ENCODE measurements around the gene APBA2. TPM values are rescaled to one million over a fixed set of nuclear protein-coding genes. Genes with fewer than 3 reads are reported as not detected.
"Not testable (repeated sequence)": the region's sequence is repeated elsewhere in the genome, so short reads cannot be mapped to it uniquely, and the experiment has no call there.

Gene APBA2
- total and polyA plus RNA-seq, 5 donors = 0.17 to 0.95 (median 0.38) TPM

DNA sequence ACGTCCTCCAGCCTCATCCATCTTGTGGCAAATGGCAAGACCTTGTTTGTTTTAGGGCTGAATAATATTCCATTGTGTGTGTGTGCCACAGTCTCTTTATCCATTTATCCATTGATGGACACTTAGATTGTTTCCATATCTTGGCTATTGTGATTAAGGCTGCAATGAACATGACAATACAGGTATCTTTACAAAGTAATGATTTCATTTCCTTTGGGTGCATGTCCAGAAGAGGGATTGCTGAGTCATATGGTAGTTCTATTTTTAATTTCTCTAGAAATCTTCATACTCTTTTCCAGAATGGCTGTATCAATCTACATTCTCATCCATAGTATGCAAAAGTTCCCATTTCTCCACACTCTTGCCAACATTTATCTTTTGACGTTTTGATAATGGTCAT is 31.2 kb upstream of the APBA2 start:
- H3K4me3 ChIP-seq (ENCODE audit: low read length); ATAC-seq; H3K27me3 ChIP-seq (ENCODE audit: control insufficient read depth, insufficient read depth); H3K27ac ChIP-seq (ENCODE audit: low read length); H3K4me1 ChIP-seq (ENCODE audit: control insufficient read depth, insufficient read depth, low read length); H3K9me3 ChIP-seq (ENCODE audit: control insufficient read depth, low read length); DNase-seq; intact Hi-C loops (cut with DNase I): not testable (repeated sequence)
- 63% methylated on average over 2 of the region's 2 CpGs for whole genome bisulfite sequencing

DNA sequence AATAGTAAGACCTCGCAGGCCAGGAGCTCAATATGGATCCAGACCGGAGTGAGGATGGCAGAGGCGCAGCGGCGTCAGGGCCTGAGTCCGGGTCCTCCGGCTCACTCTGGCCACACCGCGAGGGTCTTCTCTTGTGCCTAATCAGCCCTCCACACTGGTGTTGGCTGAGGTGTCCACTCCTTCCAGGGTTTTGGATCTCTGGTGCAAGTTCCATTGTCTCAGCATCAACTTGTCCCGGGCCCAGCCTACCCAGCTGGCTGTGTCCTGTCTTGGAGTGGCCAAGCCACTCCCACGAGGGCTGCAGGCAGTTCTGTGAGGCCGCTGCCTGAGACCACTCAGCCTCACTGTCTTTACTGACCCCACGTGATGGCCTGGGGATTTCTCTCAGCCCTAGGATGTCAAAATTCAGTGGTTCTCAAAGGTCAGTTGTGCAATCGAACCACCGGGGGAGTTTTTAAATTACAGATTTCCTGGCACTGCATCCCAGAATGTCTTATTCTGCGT is 24.7 kb upstream of the APBA2 start:
- WGBS = 76% methylated on average over 16 of the region's 16 CpGs
- ATAC-seq = peak; percentile 83 to 84

DNA sequence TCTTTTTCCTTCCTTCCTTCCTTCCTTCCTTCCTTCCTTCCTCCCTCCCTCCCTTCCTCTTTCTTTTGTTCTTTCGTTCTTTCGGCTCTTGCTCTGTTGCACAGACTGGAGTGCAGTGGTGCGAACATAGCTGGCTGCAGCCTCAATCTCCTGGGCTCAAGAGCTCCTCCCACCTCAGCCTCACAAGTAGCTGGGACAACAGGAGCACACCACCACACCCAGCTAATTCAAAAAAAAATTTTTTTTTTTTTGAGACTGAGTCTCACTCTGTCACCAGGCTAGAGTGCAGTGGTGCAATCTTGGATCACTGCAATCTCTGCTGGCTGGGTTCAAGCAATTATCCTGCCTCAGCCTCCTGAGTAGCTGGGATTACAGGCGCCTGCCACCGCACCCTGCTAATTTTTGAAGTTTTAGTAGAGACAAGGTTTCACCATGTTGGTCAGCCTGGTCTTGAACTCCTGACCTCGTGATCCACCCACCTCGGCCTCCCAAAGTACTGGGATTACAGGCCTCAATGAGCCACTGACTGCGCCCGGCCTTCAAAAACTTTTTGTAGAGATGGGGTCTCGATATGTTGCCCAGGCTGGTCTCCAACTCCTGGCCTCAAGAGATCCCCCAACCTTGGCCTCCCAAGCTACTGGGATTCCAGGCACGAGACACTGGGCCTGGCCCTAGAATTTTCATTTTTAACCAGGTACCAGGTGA is 24.0 kb upstream of the APBA2 start:
- H3K4me3 ChIP-seq (ENCODE audit: low read length); H3K27ac ChIP-seq (ENCODE audit: low read length); H3K4me1 ChIP-seq (ENCODE audit: control insufficient read depth, insufficient read depth, low read length); H3K27me3 ChIP-seq (ENCODE audit: control insufficient read depth, insufficient read depth); intact Hi-C loops (cut with DNase I); H3K9me3 ChIP-seq (ENCODE audit: control insufficient read depth, low read length): not testable (repeated sequence)
- 90% methylated on average over 11 of the region's 11 CpGs for WGBS
- ATAC-seq (peak in 1 of 2 donors; percentile 46), DNase-seq (peak in 1 of 3 donors; percentile 23)

More for the DNA sequence above, 24.7 kb upstream of the APBA2 start:
- intact Hi-C loops (cut with DNase I) = no loop called here
- no peak overlapping the region for H3K4me3 ChIP-seq (ENCODE audit: low read length)
- DNase-seq = peak in 2 of 3 donors; percentile 65 to 71
- H3K27ac ChIP-seq (ENCODE audit: low read length) = no peak overlapping the region
- H3K9me3 ChIP-seq (ENCODE audit: control insufficient read depth, low read length) = no peaks in the 10 kb centered on the region
- H3K4me1 ChIP-seq (ENCODE audit: control insufficient read depth, insufficient read depth, low read length) = no peaks in the 10 kb centered on the region
- H3K27me3 ChIP-seq (ENCODE audit: control insufficient read depth, insufficient read depth) = no peaks in the 10 kb centered on the region

DNA sequence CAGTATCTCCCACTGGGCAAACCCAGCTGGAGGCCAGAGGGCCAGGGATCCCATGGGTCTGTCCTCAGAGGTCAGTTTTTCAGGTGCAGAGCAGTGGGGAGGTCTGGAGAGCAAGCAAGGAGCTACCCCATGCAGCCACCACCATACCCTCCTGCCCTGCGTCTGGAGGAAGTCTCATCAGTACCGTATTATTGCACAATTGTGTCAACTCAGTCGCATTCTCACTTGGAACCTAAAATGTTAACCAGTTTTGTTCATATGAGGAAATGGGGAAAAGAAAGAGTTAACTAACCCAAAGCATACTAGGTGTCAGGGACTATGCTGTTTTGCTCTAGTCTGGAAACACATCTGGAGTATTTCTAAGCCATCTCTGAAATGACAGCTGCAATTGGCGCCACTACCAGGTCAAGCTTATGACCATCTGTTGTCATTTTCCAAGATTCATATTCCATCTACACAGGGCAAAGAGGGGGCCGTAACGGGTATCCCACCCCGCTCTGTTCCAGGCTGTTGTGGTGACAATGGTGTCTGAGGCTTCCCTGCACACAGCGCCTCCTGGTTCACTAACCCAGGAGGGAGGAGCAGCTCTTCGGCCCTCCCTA is 16.9 kb upstream of the APBA2 start:
- H3K27me3 ChIP-seq (ENCODE audit: control insufficient read depth, insufficient read depth) = no peaks in the 10 kb centered on the region
- DNase-seq (no peak), ATAC-seq (no peak)
- no peaks in the 10 kb centered on the region for H3K9me3 ChIP-seq (ENCODE audit: control insufficient read depth, low read length)
- 74% methylated on average over 9 of the region's 9 CpGs for WGBS
- intact Hi-C loops (cut with DNase I) = no loop called here
- no peak overlapping the region for H3K4me3 ChIP-seq (ENCODE audit: low read length)
- no peak overlapping the region for H3K27ac ChIP-seq (ENCODE audit: low read length)
- H3K4me1 ChIP-seq (ENCODE audit: control insufficient read depth, insufficient read depth, low read length) = no peaks in the 10 kb centered on the region

DNA sequence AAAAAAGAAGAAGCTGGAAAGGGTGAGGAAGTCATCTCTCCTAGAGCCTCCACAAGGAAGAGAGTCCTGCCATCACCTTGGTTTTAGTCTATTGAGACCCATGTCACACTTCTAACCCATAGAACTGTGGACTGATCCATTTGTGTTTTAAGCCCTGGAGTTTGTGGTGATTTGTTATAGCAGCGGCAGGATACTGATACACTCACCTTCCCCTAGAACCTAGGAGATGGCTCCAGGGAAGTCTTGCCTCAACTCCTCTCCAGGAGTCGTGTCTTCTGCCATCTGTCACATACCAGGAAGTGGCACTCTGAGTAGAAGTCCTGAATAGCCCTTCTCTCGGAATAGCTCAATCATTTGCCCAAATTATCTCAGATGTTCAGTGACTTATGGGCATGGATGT is 14.6 kb upstream of the APBA2 start:
- no peaks in the 10 kb centered on the region for H3K4me1 ChIP-seq (ENCODE audit: control insufficient read depth, insufficient read depth, low read length)
- 92% methylated on average over 3 of the region's 3 CpGs for WGBS
- no peaks in the 10 kb centered on the region for H3K9me3 ChIP-seq (ENCODE audit: control insufficient read depth, low read length)
- no peak overlapping the region for H3K27ac ChIP-seq (ENCODE audit: low read length)
- H3K27me3 ChIP-seq (ENCODE audit: control insufficient read depth, insufficient read depth) = no peaks in the 10 kb centered on the region
- DNase-seq (no peak), ATAC-seq (no peak)
- no peak overlapping the region for H3K4me3 ChIP-seq (ENCODE audit: low read length)
- intact Hi-C loops (cut with DNase I) = no loop called here

DNA sequence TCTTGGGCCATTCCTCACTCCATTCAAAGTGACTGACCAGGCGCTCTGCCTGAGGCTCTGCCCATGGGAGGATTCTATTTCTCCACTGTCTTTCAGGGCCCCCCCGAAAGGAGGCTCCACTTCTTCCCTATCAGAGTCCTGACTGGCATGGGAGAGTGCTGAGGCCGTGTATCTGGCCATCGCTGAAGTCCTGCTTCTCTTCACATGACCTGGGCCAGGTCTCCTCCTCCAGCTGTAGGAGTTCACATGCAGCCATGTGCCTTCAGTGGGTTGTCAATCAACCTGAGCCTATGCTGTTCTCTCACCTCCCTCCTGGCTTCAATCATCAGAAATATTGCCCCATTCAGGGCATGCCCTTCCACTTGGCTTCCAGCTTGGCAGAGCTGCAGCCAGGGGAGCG is 12.8 kb upstream of the APBA2 start:
- Histone ChIP-seq H3K4me1 (ENCODE audit: control insufficient read depth, insufficient read depth, low read length) (no peaks in the 10 kb centered on the region), H3K27me3 (ENCODE audit: control insufficient read depth, insufficient read depth) (no peaks in the 10 kb centered on the region), H3K9me3 (ENCODE audit: control insufficient read depth, low read length) (no peaks in the 10 kb centered on the region), H3K27ac (ENCODE audit: low read length) (no peak overlapping the region), H3K4me3 (ENCODE audit: low read length) (no peak overlapping the region)
- ATAC-seq (no peak), DNase-seq (no peak)
- intact Hi-C loops (cut with DNase I) = no loop called here
- 81% methylated on average over 5 of the region's 5 CpGs for WGBS

DNA sequence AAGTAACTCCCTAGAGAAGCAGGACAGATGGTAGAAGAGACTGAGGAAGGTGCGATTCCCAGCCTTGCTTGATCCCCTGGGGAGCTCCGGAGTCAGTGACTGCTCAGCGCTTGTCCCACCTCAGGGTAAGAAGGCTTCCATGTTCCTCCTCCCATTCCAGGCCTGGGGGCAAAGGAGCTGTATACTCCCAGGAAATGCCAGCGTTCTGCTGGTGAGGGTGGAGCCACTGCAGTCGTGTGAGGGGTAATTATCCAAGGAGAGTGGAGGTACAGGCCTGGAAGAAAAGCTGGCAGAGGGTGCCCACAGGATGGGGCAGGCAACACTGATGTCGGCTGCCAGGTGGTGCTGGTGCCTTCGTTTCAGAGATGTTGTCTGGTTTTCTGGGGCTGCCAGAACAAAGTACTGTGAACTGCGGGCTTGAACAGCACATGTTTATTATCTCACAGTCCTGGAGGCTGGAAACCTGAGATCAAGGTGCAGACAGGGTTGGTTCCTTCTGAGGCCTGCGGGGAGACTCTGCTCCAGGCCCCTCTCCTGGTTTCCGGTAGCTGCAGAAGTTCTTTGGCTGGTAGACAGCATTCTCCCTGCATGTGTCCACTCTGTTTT is 12.1 kb upstream of the APBA2 start:
- Histone ChIP-seq H3K4me1 (ENCODE audit: control insufficient read depth, insufficient read depth, low read length) (no peaks in the 10 kb centered on the region), H3K27ac (ENCODE audit: low read length) (no peak overlapping the region), H3K4me3 (ENCODE audit: low read length) (no peak overlapping the region), H3K9me3 (ENCODE audit: control insufficient read depth, low read length) (no peaks in the 10 kb centered on the region), H3K27me3 (ENCODE audit: control insufficient read depth, insufficient read depth) (no peaks in the 10 kb centered on the region)
- ATAC-seq (no peak), DNase-seq (no peak)
- intact Hi-C loops (cut with DNase I) = no loop called here
- 64% methylated on average over 10 of the region's 10 CpGs for WGBS

DNA sequence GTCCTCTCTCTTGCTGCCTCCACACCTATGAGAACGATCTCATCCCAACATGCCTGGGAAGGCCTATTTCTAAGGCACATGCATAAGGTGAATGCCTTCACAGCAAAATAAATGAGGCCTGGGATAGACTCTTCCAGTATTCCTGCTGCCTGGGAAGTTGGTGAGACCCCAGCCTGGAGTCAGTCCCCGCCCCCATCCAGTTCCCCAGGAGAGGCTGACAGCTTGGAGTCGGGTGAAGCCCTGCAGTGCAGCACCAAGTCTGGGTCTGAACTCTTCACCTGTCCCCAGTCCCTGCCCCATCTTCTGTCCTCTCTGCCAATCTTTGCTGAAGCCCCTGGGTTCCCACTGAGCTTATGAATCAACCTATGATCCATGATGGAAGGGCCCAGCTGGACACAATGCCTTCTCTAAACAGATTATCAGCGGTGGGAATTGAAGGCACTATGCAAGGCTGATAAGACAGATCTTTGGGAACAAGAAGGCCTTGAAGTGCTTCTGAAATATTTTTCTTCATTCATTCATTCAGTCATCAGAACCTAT is 10.2 kb upstream of the APBA2 start:
- WGBS = 72% methylated on average over 4 of the region's 4 CpGs
- no peaks in the 10 kb centered on the region for H3K27me3 ChIP-seq (ENCODE audit: control insufficient read depth, insufficient read depth)
- H3K27ac ChIP-seq (ENCODE audit: low read length) = no peak overlapping the region
- no peak for ATAC-seq
- intact Hi-C loops (cut with DNase I) = no loop called here
- no peak for DNase-seq
- H3K9me3 ChIP-seq (ENCODE audit: control insufficient read depth, low read length) = no peaks in the 10 kb centered on the region
- no peak overlapping the region for H3K4me3 ChIP-seq (ENCODE audit: low read length)
- no peaks in the 10 kb centered on the region for H3K4me1 ChIP-seq (ENCODE audit: control insufficient read depth, insufficient read depth, low read length)

DNA sequence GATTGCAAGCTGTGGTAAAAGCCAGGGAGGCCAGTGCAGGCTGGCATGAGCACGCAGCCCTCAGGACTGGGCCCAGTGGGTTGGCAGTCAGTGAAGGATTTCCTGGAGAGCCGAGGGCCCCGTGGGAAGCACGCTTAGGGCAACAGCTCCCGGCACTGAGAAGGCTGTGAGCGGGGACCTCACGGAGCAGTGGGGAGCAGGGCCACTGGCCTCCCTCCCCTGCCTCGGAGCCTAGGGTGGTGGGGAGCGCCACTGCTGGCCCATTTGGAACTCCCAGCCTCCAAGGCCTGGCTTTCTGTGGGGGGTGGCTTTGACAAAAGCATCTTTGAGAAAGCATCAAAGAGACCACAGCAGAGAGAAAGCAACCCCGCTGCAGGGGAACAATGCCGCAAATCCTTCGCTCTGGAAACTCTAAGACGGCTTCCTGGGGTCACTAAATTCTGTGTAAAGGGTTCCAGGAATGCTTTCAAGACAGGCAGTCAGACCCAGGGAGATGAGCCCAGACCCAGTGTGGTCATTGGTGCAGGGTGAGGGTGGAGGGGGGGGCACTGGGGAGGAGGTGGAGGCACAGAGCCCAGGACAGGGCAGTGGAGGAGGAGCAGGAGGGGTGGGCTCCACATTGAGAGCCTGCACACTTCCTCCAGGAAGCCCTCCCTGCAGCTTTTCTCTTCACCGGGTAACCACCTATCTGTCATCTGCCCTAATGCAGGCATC is 9.5 kb upstream of the APBA2 start:
- H3K4me3 ChIP-seq (ENCODE audit: low read length) = no peak overlapping the region
- peak in 1 of 3 donors; percentile 7 for DNase-seq
- peak in 1 of 2 donors; percentile 18 for ATAC-seq
- intact Hi-C loops (cut with DNase I) = no loop called here
- no peak overlapping the region for H3K27ac ChIP-seq (ENCODE audit: low read length)
- no peaks in the 10 kb centered on the region for H3K4me1 ChIP-seq (ENCODE audit: control insufficient read depth, insufficient read depth, low read length)
- H3K9me3 ChIP-seq (ENCODE audit: control insufficient read depth, low read length) = no peaks in the 10 kb centered on the region
- no peaks in the 10 kb centered on the region for H3K27me3 ChIP-seq (ENCODE audit: control insufficient read depth, insufficient read depth)
- 59% methylated on average over 14 of the region's 14 CpGs for WGBS

DNA sequence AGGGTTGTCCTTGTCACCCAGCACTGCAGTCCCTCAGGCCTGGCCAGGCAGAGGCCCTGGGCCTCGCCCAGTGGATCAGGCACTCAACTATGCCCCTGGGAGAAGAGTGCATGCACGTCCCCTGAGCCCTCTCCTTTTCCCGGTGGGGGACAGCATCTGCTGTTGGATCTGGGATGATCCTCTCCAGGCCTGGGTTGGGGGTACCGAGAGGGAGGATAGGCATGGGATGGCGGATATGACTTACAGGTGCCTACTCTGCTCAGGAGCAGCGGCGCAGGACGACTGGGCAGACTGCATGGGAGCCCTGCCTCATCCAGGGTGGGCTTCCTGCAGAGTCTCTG is 9.0 kb upstream of the APBA2 start:
- WGBS = 89% methylated on average over 8 of the region's 8 CpGs
- no peak overlapping the region for H3K4me3 ChIP-seq (ENCODE audit: low read length)
- ATAC-seq (no peak), DNase-seq (no peak)
- intact Hi-C loops (cut with DNase I) = no loop called here
- H3K9me3 ChIP-seq (ENCODE audit: control insufficient read depth, low read length) = no peaks in the 10 kb centered on the region
- H3K27me3 ChIP-seq (ENCODE audit: control insufficient read depth, insufficient read depth) = no peaks in the 10 kb centered on the region
- H3K27ac ChIP-seq (ENCODE audit: low read length) = no peak overlapping the region
- no peaks in the 10 kb centered on the region for H3K4me1 ChIP-seq (ENCODE audit: control insufficient read depth, insufficient read depth, low read length)

DNA sequence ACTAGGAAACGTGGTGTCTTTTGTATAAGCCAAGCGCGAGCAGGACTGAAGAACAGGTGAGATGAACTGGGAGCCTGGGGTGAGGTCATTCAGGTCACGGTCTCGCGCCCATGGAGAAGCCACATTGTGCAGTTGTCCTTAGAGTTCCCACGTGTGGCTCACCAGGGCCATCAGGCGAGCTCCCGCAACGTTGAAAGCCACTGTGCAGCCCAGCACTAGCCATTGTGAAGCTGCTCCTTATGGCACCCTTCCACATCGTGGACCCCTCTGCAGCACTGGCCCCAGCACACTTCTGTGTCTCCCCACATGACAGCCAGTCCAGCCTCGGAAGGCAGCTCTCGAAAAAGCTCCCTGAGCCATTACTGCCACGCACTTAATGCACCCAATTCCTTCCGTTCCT is 7.6 kb upstream of the APBA2 start:
- Histone ChIP-seq H3K4me1 (ENCODE audit: control insufficient read depth, insufficient read depth, low read length) (no peaks in the 10 kb centered on the region), H3K9me3 (ENCODE audit: control insufficient read depth, low read length) (no peaks in the 10 kb centered on the region), H3K27ac (ENCODE audit: low read length) (no peak overlapping the region), H3K27me3 (ENCODE audit: control insufficient read depth, insufficient read depth) (no peaks in the 10 kb centered on the region), H3K4me3 (ENCODE audit: low read length) (no peak overlapping the region)
- ATAC-seq (no peak), DNase-seq (no peak)
- intact Hi-C loops (cut with DNase I) = no loop called here
- WGBS = 86% methylated on average over 15 of the region's 15 CpGs
